HG03457 (cell line): ENCODE results near the gene CORIN.

Experiments
- ATAC-seq: cut with Tn5 transposase; IDR thresholded peaks from one replicate; pipeline ENCODE4 v1.9.1; 2021; ENCODE audit warnings: moderate number of reproducible peaks; ENCODE audit not compliant: unreplicated experiment

CORIN gene, protein sequence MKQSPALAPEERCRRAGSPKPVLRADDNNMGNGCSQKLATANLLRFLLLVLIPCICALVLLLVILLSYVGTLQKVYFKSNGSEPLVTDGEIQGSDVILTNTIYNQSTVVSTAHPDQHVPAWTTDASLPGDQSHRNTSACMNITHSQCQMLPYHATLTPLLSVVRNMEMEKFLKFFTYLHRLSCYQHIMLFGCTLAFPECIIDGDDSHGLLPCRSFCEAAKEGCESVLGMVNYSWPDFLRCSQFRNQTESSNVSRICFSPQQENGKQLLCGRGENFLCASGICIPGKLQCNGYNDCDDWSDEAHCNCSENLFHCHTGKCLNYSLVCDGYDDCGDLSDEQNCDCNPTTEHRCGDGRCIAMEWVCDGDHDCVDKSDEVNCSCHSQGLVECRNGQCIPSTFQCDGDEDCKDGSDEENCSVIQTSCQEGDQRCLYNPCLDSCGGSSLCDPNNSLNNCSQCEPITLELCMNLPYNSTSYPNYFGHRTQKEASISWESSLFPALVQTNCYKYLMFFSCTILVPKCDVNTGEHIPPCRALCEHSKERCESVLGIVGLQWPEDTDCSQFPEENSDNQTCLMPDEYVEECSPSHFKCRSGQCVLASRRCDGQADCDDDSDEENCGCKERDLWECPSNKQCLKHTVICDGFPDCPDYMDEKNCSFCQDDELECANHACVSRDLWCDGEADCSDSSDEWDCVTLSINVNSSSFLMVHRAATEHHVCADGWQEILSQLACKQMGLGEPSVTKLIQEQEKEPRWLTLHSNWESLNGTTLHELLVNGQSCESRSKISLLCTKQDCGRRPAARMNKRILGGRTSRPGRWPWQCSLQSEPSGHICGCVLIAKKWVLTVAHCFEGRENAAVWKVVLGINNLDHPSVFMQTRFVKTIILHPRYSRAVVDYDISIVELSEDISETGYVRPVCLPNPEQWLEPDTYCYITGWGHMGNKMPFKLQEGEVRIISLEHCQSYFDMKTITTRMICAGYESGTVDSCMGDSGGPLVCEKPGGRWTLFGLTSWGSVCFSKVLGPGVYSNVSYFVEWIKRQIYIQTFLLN

DNA sequence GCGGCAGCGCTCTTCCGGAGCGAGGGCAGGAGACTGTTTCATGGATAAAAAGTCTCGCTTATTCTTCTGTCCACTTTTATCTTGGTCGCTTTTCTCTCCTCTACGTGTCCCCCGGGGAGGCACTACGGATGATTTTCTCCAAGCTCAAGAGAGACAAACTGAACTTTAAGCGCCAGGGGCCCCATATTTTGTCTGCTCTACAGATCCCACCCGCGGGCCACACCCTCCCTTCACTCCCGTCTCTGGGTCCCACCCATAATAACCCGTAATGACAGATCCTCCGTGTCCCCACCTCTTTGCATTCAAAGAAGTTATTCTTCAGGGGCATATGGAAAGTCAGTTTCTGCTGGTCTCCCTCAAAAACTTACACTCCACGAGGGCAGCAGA, at the start of gene CORIN:
TSS of gene CORIN (minus strand) at position 160 of the 387 bp plus-strand sequence. CDS start at position 42, 118 bp downstream.
- ATAC-seq: no peak

DNA sequence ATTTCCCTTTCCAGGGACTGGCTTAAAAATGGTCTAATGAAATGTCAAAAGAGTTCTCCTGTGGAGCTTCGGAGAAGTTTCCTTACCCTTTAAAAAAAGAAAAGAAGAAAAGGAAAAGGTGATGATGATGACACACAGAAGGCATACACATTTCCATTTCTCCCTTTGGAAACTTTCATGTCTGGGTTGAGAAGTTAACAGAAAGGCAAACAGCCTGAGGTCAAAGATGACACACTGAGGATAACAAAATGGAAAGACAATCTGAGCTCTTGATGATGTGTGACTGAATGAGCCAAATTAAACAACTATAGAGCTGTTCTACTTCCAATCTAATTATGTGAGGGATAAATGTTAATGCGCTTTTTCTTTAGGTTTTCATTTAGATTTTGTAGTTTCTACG, 44.4 kb upstream of the CORIN start:
- no peak for ATAC-seq

DNA sequence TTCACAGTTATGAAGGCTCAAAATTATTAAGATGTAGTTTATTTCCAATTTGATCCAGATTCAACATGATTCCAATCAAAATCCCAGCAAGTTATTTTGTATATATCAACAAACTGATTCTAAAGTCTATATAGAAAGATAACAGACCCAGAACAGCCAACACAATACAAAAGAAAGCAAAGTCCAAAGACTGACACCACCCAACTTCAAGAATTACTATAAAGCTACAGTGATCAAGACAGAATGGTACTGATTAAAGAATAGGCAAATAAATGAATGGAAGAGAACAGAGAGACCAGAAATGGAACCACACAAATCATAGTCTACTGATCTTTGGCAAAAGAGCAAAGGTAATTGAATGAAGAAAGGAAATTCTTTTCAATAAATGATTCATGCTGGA, 41.6 kb upstream of the CORIN start:
- ATAC-seq: no peak

DNA sequence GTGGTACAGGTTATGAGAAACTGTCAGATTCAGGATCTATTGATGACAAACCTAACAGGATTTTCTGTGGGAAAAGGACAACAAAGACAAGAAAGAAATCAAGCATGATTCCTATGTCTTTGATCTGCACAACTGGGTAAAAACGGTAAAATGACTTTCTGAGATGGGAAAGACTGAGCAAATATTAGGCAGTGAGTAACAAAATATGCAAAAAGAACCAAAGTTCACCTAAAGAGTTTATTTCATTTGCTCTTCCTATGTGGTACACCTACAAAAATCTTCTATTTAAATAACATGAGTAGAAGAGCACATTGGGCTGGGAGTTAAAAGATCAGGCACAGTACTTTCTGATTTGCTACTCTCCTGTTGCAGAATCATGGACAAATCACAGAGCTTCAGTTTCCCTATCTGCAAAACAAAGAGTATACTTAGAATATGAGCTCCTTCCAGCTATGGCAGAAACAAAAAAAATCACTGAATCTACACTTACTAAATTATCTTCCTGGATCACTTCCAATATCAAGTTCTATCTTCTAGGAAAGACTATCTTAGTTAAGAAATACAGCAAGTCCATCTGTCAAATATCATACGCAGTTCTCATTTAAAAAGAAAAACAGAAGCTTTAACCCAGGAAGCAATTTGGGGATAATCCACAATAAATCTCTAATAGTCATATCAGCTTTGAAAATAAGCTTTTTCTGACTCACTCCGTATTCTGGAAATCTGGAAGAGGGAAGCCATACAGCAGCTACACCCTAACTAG, 39.1 kb upstream of the CORIN start:
- no peak for ATAC-seq

DNA sequence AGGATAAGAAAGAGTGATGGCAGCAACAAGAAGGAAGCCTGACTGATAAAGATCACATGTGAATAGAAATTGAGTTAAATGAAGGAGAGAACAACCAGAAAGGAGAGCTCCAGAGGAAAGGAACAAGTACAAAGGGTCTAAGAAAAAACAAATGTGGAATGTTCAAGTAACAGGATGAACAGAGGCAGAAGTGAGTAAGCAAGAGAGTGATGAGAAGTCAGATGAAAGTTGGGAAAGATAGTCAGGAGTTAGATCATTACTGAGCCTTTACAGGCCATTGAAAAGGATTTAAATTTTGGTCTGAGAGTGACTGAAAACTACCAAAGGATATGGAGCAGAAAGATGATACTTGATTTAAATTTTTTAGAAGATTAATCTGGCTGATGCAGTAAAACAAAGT, 38.4 kb upstream of the CORIN start:
- ATAC-seq: no peak

GRCh38 chr4:47873877-47874541, 36.1 kb upstream of the CORIN start:
- ATAC-seq: no peak

GRCh38 chr4:47863486-47863885, 25.6 kb upstream of the CORIN start:
- no peak for ATAC-seq

DNA sequence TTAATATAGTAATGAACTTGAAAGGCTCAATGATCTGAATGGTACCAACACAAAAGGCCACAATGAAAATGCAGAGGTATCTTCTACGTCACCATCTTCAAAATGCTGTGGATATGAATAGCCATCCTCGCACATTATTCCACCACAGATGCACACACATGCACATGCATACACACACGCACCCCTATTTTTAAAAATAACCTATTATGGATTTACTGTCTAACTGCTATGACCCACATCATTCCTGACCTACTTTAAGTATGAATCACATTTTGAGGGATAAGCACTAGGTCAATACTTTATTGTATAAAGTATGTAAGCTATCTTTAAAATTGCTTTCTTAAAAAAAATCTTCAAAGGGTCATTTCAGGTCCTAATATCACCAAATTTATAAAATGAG, 24.4 kb upstream of the CORIN start:
- ATAC-seq: no peak

DNA sequence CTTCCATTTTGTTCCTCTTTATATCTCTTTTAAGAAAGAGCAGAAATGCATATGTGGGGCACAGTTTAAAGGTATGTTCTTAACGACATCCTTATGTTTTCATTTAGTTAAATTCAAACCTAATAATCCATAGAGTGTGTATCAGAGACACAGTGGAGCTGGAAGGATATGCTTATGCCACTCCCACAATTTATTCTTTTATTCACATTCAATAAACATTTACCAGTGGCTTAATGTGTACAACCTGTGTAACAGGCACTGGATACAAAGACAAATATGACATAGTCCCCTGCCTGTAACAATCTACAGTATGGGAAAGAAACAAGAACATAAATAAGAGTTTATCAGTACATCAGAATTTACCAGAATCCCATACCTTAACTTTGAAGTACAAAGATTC, 22.4 kb upstream of the CORIN start:
- ATAC-seq: no peak

- no peak for ATAC-seq
Measured at GRCh38 chr4:47858006-47858405, 20.1 kb upstream of the CORIN start.

DNA sequence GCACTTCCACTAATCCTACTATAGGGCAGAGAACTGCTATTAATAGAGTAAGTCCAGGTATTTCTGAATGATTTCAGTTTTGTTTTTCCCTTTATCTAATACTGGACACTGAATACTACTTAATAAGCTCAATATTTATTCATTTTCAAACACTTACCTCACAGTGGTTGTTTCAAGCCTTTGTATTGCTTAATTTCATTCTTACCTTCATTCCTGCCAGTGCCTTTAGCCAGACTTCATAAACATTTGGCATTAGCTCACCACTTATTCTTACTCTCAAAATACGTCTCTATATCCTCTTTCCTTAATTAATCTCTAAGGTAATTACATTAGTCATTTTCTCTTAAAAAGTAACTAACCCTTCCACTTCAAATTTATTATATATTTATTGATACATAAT, 18.8 kb upstream of the CORIN start:
- ATAC-seq: no peak

- no peak for ATAC-seq
Measured at GRCh38 chr4:47855350-47855749, 17.5 kb upstream of the CORIN start.

- ATAC-seq: no peak
Measured at GRCh38 chr4:47852136-47852535, 14.3 kb upstream of the CORIN start.

GRCh38 chr4:47849466-47849865, 11.6 kb upstream of the CORIN start:
- ATAC-seq: no peak

- ATAC-seq: no peak
Measured at GRCh38 chr4:47848041-47848440, 10.2 kb upstream of the CORIN start.

DNA sequence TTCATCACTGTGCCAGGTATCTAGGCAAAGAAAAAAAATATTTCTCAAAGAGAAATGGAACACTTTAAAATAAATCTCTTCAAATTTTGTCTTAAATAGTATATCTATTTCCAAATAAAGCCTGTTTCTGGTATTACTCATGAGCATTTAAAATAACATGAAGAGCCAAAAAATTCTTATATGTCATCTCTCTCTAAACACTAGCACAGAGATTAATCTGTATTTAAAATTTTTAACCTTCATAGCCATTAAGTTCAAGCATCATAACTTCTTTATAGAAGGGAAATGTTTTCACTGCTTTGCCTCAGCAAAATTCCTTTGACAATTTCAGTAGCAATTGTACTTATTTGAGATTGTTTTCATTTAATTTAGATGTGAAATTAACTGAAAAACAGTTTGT, 5.1 kb upstream of the CORIN start:
- ATAC-seq: no peak

DNA sequence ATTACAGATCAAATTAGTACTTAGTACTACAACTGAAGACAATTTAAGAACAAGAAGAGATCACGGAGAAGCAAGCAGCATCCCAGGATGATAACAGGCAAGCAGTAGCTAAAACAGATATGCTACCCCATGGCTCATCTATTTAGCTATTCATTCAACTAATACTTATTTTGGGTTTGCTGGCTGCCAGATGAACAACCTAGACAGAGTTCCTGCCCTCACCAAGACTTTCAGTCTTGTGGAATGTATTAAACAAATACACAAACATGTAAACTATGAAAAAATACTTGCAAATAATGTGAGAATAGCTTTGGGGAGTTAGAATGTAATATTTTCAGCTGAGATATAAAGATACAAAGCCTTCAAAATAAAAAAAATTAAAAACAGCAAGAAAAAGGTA, 2.4 kb upstream of the CORIN start:
- ATAC-seq: no peak

- ATAC-seq: peak; percentile 50
Measured at GRCh38 chr4:47839259-47839658, 1.4 kb upstream of the CORIN start.

- no peak for ATAC-seq
Measured at GRCh38 chr4:47838445-47838844, 578 bp upstream of the CORIN start.

- peak; percentile 58 for ATAC-seq
Measured at GRCh38 chr4:47837094-47837907, 566 bp downstream of the CORIN start.
